ENCODE measurements around the gene MARVELD3.

- TF ChIP-seq CTCF (conservative IDR thresholded peaks at IDR 0.05) (no peak), EZH2 (IDR thresholded peaks at IDR 0.05; ENCODE audit: low read depth) (no peak)
These were observed 11.4 kb downstream of the MARVELD3 start for GRCh38 chr16:71637398-71637797.
